OCI-LY7 (cell line): ENCODE results near the gene FAM240B.

Source experiments
- CTCF ChIP-seq: fragments of 200-600 bp; sonication (generic); conservative IDR thresholded peaks from 2 replicates; pipeline ENCODE4 v1.5.1; 2014; ENCODE audit warnings: mild to moderate bottlenecking, antibody characterized with exemption, low read length, moderate library complexity, mixed read lengths
- EZH2phosphoT487 ChIP-seq: fragments of 200-600 bp; sonication (generic); IDR thresholded peaks from 2 replicates; pipeline ENCODE4 v1.6.1; 2018; ENCODE audit warnings: low read depth, borderline replicate concordance, mild to moderate bottlenecking, mixed run types, antibody characterized with exemption, low read length, moderate library complexity, mixed read lengths

- no peak for TF ChIP-seq CTCF
- TF ChIP-seq EZH2phosphoT487, result no peak
Observed at GRCh38 chr9:38659538-38659937, 60.4 kb downstream of the FAM240B start.
